GM12892 (cell line): ENCODE data around the gene TMEM60.

ENCODE experiments used
- POLR2A ChIP-seq: IDR thresholded peaks from 2 replicates; pipeline ENCODE4 v1.6.1; 2011; ENCODE audit warnings: low read depth, low read length, control low read depth
- POLR2AphosphoS5 ChIP-seq: IDR thresholded peaks from 2 replicates; pipeline ENCODE4 v1.6.1; 2011; ENCODE audit warnings: low read depth, low read length, control low read depth

GRCh38 chr7:77837275-77837674, 39.0 kb upstream of the TMEM60 start:
- TF ChIP-seq POLR2AphosphoS5 = no peak
- no peak for TF ChIP-seq POLR2A
